ENCODE results near the gene ZMYM4.
"Not testable (repeated sequence)": the region's sequence is repeated elsewhere in the genome, so short reads cannot be mapped to it uniquely, and the experiment has no call there.

Gene ZMYM4

GRCh38 chr1:35461966-35462651, 193.6 kb downstream of the ZMYM4 start:
- no peak for DNase-seq

DNA sequence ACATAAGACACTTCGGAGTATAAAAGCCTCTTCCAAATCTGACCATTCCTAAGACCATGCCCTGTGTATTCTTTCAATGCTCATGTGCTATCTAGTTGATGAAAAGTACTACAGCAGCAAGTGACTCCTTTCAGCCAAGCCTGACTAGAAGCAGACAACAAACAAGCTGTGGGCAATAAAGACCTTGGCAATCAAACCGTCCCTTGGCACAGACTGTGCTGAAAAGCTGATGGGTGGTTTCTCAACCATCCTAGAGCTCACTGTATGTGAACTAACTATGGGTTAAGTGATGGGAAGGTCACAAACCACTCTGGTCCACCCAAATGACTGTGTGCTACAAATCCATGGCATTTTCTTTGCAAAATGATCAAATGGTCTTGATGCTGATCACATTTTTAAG, 194.7 kb downstream of the ZMYM4 start:
- DNase-seq: no peak

DNA sequence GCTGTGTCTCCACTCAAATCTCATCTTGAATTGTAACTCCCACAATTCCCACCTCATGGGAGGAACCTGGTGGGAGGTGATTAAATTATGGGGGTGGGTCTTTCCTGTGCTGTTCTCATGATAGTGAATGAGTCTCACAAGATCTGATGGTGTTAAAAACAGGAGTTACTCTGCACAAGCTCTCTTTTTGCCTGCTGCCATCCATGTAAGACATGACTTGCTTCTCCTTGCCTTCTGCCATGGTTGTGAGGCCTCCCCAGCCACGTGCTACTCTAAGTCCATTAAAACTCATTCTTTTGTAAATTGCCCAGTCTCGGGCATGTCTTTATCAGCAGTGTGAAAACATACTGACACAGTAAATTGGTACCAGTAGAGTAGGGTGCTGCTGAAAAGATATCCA, 195.2 kb downstream of the ZMYM4 start:
- not testable (repeated sequence) for DNase-seq

GRCh38 chr1:35466120-35466519, 197.6 kb downstream of the ZMYM4 start:
- DNase-seq: no peak

DNA sequence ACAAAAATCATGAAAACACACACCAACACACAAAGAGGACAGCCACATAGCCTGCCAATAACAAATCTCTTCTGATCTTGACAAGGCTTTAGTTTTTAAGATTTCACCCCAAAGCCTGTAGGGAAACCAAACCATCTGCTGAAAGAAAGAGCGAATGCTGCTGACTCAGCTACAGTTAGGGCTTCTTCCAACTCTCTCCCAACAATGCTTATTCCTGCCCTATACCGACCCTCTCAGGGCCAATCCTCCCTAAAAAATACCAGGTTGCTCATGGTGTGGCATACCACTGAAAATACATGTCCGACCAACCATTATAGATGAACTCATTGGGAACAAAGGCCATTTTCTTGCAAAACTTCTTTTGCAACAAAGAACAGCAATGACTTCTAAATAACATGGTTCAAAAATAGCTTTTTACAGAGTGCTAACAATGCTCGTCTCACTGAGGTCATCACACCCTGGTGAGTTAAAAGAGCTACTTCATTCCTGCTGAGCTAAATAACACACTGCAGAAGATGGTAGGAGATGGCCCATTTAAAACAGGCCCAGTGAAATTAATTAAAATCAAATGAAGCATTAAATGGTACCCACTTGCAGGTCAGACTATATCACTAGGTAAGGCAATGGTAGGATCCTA, 202.6 kb downstream of the ZMYM4 start:
- DNase-seq: no peak

All from CD4-positive, alpha-beta T cell treated with Interleukin-12 subunit alpha and Interleukin-12 subunit beta, for 1 hour (primary cell).